ENCODE results near the gene CCDC117. TPM values are rescaled to one million over a fixed set of nuclear protein-coding genes. Genes with fewer than 3 reads are reported as not detected.
A peak's percentile ranks its signal among the peaks of the same experiment; 100 is the strongest.
"Not testable (repeated sequence)": the region's sequence is repeated elsewhere in the genome, so short reads cannot be mapped to it uniquely, and the experiment has no call there.

Gene CCDC117
- polyA plus RNA-seq, 1 donor from 2014 or later, result 23.1 TPM

GRCh38 chr22:28737701-28738100, 34.8 kb upstream of the CCDC117 start:
- Histone ChIP-seq H3K9me3 (ENCODE audit: low read length) (no peaks in the 10 kb centered on the region), H3K79me2 (replicated peaks; ENCODE audit: insufficient read depth, low read length) (no peaks in the 10 kb centered on the region), H2AFZ (ENCODE audit: low read depth, low read length) (no peak overlapping the region), H3K27me3 (ENCODE audit: insufficient read depth, low read depth, low read length) (no peaks in the 10 kb centered on the region), H3K9me2 (ENCODE audit: insufficient read depth, low read length) (no peaks in the 10 kb centered on the region), H4K20me1 (ENCODE audit: insufficient read depth) (no peaks in the 10 kb centered on the region), H3K9ac (ENCODE audit: low read length) (no peak overlapping the region), H3K27ac (ENCODE audit: low read length) (no peak overlapping the region), H3K4me2 (ENCODE audit: low read length) (no peak overlapping the region), H3K36me3 (ENCODE audit: insufficient read depth, low read length) (no peaks in the 10 kb centered on the region), H3F3A (ENCODE audit: insufficient read depth, low read length, poor library complexity, severe bottlenecking) (no peaks in the 10 kb centered on the region), H3K4me3 (ENCODE audit: low read length) (no peak overlapping the region)
- TF ChIP-seq TAF1 (IDR thresholded peaks at IDR 0.05; ENCODE audit: low read depth), result no peak
- no peak for TF ChIP-seq EP300 (conservative IDR thresholded peaks at IDR 0.05; ENCODE audit: poor library complexity, severe bottlenecking)
- no peak for TF ChIP-seq MXI1 (conservative IDR thresholded peaks at IDR 0.05; ENCODE audit: poor library complexity, severe bottlenecking)
- TF ChIP-seq POLR2AphosphoS5 (IDR thresholded peaks at IDR 0.05), result no peak
- TF ChIP-seq, protein P1, sequence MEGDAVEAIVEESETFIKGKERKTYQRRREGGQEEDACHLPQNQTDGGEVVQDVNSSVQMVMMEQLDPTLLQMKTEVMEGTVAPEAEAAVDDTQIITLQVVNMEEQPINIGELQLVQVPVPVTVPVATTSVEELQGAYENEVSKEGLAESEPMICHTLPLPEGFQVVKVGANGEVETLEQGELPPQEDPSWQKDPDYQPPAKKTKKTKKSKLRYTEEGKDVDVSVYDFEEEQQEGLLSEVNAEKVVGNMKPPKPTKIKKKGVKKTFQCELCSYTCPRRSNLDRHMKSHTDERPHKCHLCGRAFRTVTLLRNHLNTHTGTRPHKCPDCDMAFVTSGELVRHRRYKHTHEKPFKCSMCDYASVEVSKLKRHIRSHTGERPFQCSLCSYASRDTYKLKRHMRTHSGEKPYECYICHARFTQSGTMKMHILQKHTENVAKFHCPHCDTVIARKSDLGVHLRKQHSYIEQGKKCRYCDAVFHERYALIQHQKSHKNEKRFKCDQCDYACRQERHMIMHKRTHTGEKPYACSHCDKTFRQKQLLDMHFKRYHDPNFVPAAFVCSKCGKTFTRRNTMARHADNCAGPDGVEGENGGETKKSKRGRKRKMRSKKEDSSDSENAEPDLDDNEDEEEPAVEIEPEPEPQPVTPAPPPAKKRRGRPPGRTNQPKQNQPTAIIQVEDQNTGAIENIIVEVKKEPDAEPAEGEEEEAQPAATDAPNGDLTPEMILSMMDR (IDR thresholded peaks at IDR 0.05; ENCODE audit: poor library complexity, severe bottlenecking), result no peak
- TF ChIP-seq RAD21 (conservative IDR thresholded peaks at IDR 0.05), result no peak
- no peak for TF ChIP-seq REST (IDR thresholded peaks at IDR 0.05; ENCODE audit: borderline replicate concordance)
- TF ChIP-seq SMC3 (conservative IDR thresholded peaks at IDR 0.05; ENCODE audit: poor library complexity), result no peak
- TF ChIP-seq EZH2 (IDR thresholded peaks at IDR 0.05; ENCODE audit: borderline replicate concordance, insufficient read depth, low read length, poor library complexity, severe bottlenecking), result no peak

GRCh38 chr22:28738876-28739275, 33.6 kb upstream of the CCDC117 start:
- H3K4me2 ChIP-seq (ENCODE audit: low read length); H2AFZ ChIP-seq (ENCODE audit: low read depth, low read length); H4K20me1 ChIP-seq (ENCODE audit: insufficient read depth); H3K9ac ChIP-seq (ENCODE audit: low read length); H3K27me3 ChIP-seq (ENCODE audit: insufficient read depth, low read depth, low read length); H3K27ac ChIP-seq (ENCODE audit: low read length); H3K36me3 ChIP-seq (ENCODE audit: insufficient read depth, low read length); H3K9me3 ChIP-seq (ENCODE audit: low read length); H3K79me2 ChIP-seq (replicated peaks; ENCODE audit: insufficient read depth, low read length); H3K9me2 ChIP-seq (ENCODE audit: insufficient read depth, low read length); H3F3A ChIP-seq (ENCODE audit: insufficient read depth, low read length, poor library complexity, severe bottlenecking); H3K4me3 ChIP-seq (ENCODE audit: low read length): not testable (repeated sequence)

DNA sequence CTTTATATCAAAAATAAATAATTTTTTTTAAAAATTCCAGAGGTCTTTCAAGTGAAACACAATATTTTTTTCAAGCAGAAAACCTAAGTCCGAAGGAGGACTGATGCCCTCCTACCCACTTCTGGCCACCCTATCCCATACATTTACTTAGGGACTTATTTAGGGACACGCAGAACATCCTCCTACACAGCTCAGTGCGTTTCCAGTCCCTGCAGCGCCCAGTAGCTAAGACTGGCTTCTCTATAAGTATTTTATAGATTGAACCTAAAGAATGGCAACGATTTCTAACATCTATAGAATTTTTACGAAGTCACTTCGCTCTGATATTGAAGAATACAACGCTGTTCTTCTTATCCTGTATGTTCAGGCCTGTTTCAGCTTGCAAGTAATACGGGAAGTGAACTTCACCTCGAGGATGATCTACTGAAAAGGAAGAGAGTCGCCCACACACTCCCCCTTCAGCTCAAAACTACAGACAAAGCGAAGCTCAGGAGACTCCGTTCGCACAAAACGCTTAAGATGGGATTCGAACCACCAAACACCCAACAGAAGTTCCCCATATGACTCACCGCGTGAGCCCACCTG, 31.2 kb upstream of the CCDC117 start:
- no peaks in the 10 kb centered on the region for H3K9me2 ChIP-seq (ENCODE audit: insufficient read depth, low read length)
- peak overlapping the region; percentile 84 for H3K4me3 ChIP-seq (ENCODE audit: low read length)
- no peaks in the 10 kb centered on the region for H4K20me1 ChIP-seq (ENCODE audit: insufficient read depth)
- TF ChIP-seq RAD21 (conservative IDR thresholded peaks at IDR 0.05) (no peak), REST (IDR thresholded peaks at IDR 0.05; ENCODE audit: borderline replicate concordance) (no peak), SMC3 (conservative IDR thresholded peaks at IDR 0.05; ENCODE audit: poor library complexity) (no peak)
- TF ChIP-seq, protein P1 (IDR thresholded peaks at IDR 0.05; ENCODE audit: poor library complexity, severe bottlenecking), result no peak
- no peaks in the 10 kb centered on the region for H3F3A ChIP-seq (ENCODE audit: insufficient read depth, low read length, poor library complexity, severe bottlenecking)
- H3K79me2 ChIP-seq (replicated peaks; ENCODE audit: insufficient read depth, low read length), result no peaks in the 10 kb centered on the region
- no peak overlapping the region for H3K9ac ChIP-seq (ENCODE audit: low read length)
- H3K4me2 ChIP-seq (ENCODE audit: low read length), result peak overlapping the region; percentile 36
- no peak overlapping the region for H2AFZ ChIP-seq (ENCODE audit: low read depth, low read length)
- no peaks in the 10 kb centered on the region for H3K36me3 ChIP-seq (ENCODE audit: insufficient read depth, low read length)
- no peaks in the 10 kb centered on the region for H3K27me3 ChIP-seq (ENCODE audit: insufficient read depth, low read depth, low read length)
- H3K9me3 ChIP-seq (ENCODE audit: low read length), result no peaks in the 10 kb centered on the region
- H3K27ac ChIP-seq (ENCODE audit: low read length), result no peak overlapping the region
